C4-2B (cell line): ENCODE results near the gene SCMH1.

Experiments
- CTCF ChIP-seq: fragments of 450-650 bp; conservative IDR thresholded peaks from 2 replicates; pipeline ENCODE4 v1.5.1; 2017; ENCODE audit warnings: mild to moderate bottlenecking
- ZFX ChIP-seq: fragments of 450-650 bp; IDR thresholded peaks from 2 replicates; pipeline ENCODE4 v1.6.1; 2017

DNA sequence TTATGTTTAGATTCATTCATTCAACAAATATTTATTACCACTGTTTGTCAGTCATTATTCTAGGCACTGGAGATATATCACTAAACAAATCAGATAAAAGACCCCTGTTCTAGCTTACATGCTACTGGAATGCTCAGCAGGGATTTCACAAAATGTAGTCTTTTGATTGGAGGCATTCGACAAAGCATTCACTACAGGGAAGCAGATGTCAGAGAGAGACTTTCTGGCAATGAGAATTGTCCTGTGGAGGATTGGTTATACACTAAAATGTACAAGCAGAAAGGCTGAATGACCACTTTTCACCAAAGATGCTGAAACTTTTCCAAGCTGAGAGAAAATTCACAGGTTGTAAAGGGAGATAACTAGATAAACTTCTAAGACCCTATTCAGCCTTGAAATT, 57.7 kb downstream of the SCMH1 start:
- TF ChIP-seq CTCF (no peak), ZFX (no peak)
